ENCODE results near the gene CRX. TPM values are rescaled to one million over a fixed set of nuclear protein-coding genes. Genes with fewer than 3 reads are reported as not detected.

Gene CRX
- total and polyA plus RNA-seq, 2 of the 13 experiments (the other 11 are each of a cell fraction or from before 2014, with no cell fraction given) = not detected

DNA sequence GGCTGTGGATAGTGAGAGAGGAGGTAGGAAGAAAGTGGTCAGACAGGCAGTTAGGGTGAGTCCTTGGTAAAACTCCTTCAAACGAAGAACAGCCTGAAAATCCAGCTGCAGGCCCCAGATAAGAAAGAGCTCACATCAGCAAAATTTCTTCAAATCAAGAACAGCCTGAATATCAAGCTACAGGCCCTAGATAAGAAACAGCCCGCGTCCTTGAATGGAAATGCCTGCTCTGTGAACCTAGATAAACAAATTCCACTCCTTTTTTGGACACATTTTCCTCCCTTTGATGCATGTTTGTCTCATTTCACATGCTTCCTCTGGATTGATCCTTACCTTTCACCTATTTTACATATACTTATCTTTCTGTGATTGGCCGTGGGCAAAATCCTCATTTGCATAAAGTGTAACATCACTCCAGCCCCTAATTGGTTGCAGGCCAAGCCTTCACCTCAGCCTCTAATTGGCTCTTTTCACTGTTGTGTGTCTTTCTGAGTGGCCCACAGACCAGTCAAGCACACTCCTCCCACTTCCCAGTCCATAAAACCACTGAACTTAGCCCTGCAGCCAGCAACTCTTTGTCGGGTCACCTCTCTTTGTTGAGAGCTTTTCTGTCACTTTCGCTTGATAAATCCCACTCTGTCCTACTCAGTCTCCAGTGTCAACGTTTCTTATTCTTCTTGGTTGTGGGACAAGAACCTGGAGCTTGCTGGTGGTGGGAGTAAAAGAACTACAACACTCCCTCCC, 70.4 kb downstream of the CRX start (continued):
- TF ChIP-seq, protein P1, sequence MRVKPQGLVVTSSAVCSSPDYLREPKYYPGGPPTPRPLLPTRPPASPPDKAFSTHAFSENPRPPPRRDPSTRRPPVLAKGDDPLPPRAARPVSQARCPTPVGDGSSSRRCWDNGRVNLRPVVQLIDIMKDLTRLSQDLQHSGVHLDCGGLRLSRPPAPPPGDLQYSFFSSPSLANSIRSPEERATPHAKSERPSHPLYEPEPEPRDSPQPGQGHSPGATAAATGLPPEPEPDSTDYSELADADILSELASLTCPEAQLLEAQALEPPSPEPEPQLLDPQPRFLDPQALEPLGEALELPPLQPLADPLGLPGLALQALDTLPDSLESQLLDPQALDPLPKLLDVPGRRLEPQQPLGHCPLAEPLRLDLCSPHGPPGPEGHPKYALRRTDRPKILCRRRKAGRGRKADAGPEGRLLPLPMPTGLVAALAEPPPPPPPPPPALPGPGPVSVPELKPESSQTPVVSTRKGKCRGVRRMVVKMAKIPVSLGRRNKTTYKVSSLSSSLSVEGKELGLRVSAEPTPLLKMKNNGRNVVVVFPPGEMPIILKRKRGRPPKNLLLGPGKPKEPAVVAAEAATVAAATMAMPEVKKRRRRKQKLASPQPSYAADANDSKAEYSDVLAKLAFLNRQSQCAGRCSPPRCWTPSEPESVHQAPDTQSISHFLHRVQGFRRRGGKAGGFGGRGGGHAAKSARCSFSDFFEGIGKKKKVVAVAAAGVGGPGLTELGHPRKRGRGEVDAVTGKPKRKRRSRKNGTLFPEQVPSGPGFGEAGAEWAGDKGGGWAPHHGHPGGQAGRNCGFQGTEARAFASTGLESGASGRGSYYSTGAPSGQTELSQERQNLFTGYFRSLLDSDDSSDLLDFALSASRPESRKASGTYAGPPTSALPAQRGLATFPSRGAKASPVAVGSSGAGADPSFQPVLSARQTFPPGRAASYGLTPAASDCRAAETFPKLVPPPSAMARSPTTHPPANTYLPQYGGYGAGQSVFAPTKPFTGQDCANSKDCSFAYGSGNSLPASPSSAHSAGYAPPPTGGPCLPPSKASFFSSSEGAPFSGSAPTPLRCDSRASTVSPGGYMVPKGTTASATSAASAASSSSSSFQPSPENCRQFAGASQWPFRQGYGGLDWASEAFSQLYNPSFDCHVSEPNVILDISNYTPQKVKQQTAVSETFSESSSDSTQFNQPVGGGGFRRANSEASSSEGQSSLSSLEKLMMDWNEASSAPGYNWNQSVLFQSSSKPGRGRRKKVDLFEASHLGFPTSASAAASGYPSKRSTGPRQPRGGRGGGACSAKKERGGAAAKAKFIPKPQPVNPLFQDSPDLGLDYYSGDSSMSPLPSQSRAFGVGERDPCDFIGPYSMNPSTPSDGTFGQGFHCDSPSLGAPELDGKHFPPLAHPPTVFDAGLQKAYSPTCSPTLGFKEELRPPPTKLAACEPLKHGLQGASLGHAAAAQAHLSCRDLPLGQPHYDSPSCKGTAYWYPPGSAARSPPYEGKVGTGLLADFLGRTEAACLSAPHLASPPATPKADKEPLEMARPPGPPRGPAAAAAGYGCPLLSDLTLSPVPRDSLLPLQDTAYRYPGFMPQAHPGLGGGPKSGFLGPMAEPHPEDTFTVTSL (CRISPR knock-in tag; IDR thresholded peaks at IDR 0.05; ENCODE audit: borderline replicate concordance) = no peak; the same call in 1 of the 2 replicates
- peak; percentile 79 for TF ChIP-seq RARA (CRISPR knock-in tag; IDR thresholded peaks at IDR 0.05)
- TF ChIP-seq ZNF629 (CRISPR knock-in tag; conservative IDR thresholded peaks at IDR 0.05) = no peak
- peak; percentile 81 for TF ChIP-seq TCF7 (IDR thresholded peaks at IDR 0.05; ENCODE audit: low read depth)
- peak; percentile 89 for TF ChIP-seq ZMYM4 (CRISPR knock-in tag; IDR thresholded peaks at IDR 0.05)
- no peak for TF ChIP-seq SRSF9 (IDR thresholded peaks at IDR 0.05; ENCODE audit: borderline replicate concordance, insufficient read depth, low read depth, low read length, poor library complexity, severe bottlenecking)
- no peak for TF ChIP-seq ZNF17 (CRISPR knock-in tag; IDR thresholded peaks at IDR 0.05)
- TF ChIP-seq ZNF572 (CRISPR knock-in tag; IDR thresholded peaks at IDR 0.05) = no peak
- TF ChIP-seq, protein P2, sequence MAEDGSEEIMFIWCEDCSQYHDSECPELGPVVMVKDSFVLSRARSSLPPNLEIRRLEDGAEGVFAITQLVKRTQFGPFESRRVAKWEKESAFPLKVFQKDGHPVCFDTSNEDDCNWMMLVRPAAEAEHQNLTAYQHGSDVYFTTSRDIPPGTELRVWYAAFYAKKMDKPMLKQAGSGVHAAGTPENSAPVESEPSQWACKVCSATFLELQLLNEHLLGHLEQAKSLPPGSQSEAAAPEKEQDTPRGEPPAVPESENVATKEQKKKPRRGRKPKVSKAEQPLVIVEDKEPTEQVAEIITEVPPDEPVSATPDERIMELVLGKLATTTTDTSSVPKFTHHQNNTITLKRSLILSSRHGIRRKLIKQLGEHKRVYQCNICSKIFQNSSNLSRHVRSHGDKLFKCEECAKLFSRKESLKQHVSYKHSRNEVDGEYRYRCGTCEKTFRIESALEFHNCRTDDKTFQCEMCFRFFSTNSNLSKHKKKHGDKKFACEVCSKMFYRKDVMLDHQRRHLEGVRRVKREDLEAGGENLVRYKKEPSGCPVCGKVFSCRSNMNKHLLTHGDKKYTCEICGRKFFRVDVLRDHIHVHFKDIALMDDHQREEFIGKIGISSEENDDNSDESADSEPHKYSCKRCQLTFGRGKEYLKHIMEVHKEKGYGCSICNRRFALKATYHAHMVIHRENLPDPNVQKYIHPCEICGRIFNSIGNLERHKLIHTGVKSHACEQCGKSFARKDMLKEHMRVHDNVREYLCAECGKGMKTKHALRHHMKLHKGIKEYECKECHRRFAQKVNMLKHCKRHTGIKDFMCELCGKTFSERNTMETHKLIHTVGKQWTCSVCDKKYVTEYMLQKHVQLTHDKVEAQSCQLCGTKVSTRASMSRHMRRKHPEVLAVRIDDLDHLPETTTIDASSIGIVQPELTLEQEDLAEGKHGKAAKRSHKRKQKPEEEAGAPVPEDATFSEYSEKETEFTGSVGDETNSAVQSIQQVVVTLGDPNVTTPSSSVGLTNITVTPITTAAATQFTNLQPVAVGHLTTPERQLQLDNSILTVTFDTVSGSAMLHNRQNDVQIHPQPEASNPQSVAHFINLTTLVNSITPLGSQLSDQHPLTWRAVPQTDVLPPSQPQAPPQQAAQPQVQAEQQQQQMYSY (CRISPR knock-in tag; IDR thresholded peaks at IDR 0.05) = no peak
- TF ChIP-seq ZNF83 (CRISPR knock-in tag; IDR thresholded peaks at IDR 0.05; ENCODE audit: borderline replicate concordance) = no peak
- peak; percentile 4 for TF ChIP-seq IKZF4 (CRISPR knock-in tag; IDR thresholded peaks at IDR 0.05; ENCODE audit: borderline replicate concordance, low read depth, not compliant biosample characterization)
- TF ChIP-seq FOXA3 (CRISPR knock-in tag; IDR thresholded peaks at IDR 0.05) = peak; percentile 81
- no peak for TF ChIP-seq ZNF672 (CRISPR knock-in tag; IDR thresholded peaks at IDR 0.05)
- TF ChIP-seq ZFX (CRISPR knock-in tag; IDR thresholded peaks at IDR 0.05; ENCODE audit: low read depth) = peak; percentile 80
- peak; percentile 69; the same call in 1 of the 2 replicates for TF ChIP-seq KAT8 (CRISPR knock-in tag; IDR thresholded peaks at IDR 0.05)
- no peak for TF ChIP-seq EEA1 (CRISPR knock-in tag; IDR thresholded peaks at IDR 0.05; ENCODE audit: borderline replicate concordance)
- peak; percentile 64; the same call in 1 of the 2 replicates for TF ChIP-seq FOXO1 (CRISPR knock-in tag; IDR thresholded peaks at IDR 0.05)
- TF ChIP-seq EHMT2 (IDR thresholded peaks at IDR 0.05; ENCODE audit: borderline replicate concordance, low read depth, low read length) = no peak; the same call in 1 of the 2 replicates

Measured in HepG2 (cell line).